Amygdala (tissue), 56 donors: ENCODE results near the gene PTPA.

Experiments
- DNase-seq, 56 donors: peaks; one replicate each; lab custom pipeline; 2025; lab: John Stamatoyannopoulos, UW

The PTPA gene

DNA sequence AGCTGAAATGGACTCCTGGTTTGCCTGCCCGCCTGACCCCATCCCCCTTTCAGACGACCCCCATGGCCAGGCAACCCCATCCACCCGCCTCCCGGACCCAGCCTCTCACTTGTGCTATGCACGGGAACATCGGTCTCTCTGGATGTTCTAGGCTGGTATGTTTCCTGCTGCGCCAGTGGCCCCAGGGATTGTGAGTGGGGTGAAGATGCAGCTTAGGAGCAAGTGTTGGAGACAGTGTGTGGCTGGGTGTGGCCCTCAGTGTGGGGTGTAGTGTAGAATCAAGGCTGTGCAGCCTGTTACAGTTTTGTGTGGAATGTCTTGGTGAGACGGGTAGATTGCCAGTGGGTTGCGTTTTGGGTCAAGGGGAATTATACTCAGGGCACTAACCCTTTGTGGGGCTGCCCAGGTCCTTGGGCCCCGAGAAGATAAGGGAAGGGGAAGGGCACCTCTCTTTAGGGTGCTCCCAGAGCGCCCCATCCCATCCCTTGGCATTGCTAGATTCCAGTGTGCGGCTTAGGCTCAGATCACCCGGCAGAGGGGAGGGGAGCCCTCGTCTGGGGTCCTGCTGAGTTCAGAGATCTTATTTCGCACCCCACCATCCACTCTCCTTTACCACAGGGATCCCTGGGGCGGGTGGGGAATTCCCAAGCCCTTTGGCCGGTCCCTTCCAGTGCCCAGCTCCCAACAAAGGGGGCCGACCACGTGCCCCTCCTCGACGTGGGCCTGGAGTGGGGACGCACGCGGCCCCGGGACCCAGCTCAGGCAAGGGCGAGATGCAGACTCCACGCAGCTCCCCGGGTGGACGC, 62.3 kb downstream of the PTPA start:
- no peak for DNase-seq

DNA sequence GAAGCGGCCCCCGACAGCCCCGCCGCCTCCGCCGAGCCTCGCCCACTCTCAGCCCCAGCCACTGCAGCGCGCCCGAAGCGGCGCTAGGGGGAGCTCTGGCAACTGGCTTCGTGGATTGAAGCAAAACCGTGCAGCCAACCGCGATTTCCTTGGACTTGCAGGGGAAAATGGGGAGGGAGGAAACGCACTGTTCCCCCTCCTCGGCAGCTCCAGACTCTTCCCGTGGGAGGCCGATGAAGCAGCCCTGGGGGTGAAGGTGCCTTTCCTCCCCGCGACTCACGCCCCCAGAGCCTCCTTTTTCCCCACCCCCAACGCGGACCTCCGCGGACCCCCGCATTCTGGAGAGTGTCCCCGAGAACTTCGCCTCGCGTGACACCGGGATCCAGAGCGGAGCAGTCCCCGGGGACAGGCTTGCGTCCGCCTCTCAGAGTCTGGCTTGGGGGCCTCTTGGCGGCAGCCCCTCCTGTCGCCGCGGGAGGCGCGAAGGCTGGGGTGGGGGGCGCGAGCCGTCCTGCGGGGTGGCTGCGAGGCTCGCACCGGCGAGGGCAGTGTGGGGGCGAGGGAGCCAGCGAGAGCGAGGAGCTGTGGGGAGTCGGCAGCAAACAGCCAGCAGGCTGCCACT, 63.0 kb downstream of the PTPA start:
- DNase-seq: peak in 55 of 56 donors; percentile 21 to 89 (median 73)

DNA sequence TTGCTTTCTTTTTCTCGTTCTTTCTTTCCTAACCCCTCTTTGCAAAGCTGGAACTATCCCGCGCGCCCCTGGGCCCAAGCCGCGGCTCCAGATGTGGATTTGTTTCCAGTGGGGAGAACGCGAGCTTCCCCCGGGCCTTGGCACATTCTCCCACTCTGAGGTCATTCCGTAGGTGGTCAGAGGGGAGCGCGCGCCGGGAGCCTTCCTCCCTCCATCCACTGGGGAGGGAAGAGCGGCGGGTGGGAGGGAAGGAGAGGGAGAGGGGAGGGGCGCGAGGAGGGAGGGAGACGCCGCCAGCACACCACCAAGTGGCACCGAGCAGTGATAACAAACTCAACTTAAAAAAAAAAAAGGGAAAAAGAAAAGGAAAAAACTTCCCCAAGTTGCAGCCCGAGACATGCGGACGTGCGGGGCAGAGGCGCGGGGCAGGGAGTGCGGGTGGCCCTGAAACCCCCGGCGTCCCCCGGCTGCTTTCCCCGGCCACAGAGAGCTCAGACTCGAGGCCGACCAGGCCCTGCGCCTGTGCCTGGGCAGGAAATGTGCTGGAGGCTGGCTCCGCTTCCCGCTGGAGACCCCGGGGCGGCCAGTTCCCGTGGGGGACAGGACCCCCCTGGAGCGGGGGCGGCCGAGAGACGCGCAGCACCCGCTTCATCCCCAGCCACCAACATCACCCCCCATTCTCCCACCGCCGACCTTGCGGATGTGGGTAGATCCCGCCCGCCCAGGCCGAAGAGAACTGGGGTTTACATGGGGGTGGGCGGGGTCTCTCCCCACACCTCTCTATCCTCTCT, 63.7 kb downstream of the PTPA start:
- peak in 46 of 56 donors; percentile 26 to 77 (median 53) for DNase-seq

DNA sequence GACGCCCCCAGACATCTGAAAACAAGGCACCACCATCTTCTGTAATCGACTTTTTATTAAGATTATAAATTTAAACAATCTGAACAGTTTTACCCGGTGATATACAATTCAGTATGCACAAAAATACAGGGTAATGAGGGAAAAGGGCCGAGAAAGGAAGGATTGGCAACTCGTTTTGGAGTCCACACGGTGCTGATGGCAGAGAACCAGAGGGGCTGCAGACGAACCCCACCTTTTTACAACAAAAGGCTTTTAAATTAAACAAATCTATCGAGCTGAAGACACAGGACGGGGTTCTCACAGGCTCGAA, 64.3 kb downstream of the PTPA start:
- no peak for DNase-seq

DNA sequence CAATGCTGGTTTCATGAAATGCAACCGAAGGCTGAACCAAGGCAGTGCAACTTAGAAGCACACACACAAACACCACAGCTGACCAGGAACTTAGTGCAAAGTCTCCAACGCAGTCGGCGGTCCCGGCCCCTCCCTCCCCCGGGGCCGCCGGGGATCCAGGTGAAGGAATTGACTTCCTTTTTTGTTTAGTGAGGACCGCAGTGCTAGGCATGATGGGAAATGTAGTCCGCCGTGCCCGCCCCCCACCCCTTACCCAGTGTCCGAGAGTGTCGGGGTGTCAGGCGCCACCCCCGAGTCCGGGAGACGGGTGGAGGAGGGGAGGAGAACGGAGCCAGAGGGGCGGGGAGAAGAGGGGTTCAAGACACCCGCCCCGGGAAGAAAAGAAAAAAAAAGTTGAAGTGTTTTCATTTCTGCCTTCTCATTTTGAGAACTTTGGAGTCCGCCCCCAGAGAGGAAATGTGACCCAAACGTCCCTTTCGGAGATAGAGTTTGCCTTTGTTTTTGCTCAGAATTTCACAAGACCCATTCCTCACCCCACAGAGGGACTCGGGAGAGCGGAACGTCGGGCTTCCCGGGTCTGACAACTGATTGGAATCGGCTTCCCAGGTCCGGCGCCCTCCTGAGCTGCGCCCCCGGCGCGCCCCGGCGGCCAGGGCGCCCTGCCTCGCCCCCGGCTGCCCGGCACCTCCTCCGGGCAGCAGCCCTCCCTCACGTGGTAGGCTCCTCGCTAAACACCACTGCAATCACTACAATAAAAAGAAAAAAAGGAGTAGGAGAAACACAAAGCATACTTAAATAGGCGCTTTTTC, 64.8 kb downstream of the PTPA start:
- DNase-seq: peak in 45 of 56 donors; percentile 22 to 76 (median 54)

DNA sequence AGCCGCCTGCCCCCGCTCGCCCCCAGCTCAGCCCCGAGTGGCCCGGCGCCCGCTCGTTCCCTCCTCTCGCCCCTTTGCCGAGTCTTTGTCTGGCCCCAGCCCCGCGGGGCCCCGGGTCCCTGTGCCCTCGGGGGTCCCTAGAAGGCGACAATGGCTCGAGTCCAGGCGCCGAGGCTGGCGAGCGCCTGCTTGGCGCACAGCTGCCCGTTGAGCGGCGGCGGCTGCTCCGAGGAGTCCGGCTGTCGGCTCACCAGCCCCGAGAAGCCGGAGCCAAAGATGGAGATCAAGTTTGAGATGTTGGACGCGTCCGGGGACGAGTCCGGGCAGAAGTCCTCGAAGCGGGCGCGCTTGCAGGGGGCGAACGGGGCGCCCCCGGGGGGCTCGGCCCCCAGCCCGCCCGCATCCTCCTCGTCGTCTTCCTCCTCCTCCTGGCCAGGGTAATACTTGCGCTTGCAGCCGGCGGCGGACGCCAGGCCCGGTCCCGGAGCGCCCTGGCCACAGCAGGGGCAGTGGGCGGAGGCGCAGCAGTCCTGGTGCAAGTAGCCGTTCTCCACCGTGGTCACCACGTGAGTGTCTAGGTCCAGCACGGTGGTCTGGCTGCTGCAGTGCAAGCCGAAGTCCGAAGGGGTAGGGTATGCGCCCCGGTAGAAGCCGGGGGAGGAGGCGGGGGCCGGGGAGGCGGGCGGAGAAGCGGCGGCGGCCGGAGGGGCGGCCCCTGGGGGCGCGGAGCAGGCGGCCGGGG, 65.7 kb downstream of the PTPA start:
- DNase-seq: peak in 13 of 56 donors; percentile 21 to 57 (median 39)

DNA sequence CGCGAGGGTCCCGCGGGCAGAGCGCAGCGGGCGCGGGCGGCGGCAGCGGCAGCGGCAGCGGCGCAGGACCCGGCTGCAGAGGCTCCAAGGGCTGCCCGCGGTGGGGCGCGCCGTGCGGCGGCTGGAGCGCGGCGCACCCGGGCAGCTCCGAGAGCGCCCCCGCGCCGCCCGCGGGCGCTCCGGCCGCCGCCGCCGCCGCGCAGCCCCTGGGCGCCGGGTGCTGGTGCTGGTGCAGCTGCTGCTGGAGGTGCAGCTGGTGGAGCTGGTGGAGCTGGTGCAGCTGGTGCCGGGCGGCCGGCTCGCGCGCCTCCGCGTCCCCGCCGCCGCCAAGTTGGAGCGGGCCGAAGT, 66.2 kb downstream of the PTPA start:
- DNase-seq: peak in 5 of 56 donors; percentile 44 to 63 (median 61)

DNA sequence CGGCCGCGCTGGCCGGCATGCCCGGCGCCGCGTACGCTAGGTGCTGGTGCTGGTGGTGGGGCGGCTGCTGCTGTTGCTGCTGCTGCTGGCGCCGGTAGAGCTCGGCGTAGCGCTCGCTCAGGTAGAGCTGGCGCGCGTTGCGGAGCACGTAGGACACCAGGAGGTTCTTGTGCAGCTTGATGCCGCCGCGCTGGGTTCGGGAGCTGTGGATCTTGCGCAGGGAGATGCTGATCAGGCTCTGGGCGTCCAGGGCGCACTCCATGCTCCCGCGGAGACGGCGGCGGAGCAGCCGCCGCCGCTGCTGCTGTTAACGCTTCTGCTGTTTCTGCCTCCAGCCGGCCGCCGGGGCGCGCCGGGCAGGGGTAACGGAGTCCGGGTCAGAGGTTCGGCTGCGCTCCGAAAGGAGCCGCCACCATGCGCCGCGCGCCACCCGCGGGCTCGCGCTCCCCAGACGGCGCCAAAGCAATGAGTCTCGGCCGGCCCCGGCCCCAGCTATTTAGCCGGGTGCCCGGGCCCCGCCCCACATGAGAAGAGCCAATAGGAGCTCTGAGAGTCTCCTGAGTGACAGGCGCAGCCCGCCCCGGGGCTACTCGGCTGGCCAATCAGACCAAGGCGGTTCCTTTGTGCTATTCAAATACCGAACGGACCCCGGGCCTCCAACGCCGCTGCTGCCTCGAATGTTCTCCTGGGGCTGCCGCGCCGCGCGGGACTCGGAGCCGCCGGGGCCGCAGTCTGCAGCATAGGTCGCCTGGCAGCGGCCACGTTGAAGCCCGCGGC, 66.8 kb downstream of the PTPA start, which contains the start of gene IER5L:
TSS of gene IER5L (minus strand) at position 471 of the 777 bp plus-strand sequence. CDS start at position 262, 209 bp downstream.
- peak in 55 of 56 donors; percentile 52 to 99 (median 93) for DNase-seq

DNA sequence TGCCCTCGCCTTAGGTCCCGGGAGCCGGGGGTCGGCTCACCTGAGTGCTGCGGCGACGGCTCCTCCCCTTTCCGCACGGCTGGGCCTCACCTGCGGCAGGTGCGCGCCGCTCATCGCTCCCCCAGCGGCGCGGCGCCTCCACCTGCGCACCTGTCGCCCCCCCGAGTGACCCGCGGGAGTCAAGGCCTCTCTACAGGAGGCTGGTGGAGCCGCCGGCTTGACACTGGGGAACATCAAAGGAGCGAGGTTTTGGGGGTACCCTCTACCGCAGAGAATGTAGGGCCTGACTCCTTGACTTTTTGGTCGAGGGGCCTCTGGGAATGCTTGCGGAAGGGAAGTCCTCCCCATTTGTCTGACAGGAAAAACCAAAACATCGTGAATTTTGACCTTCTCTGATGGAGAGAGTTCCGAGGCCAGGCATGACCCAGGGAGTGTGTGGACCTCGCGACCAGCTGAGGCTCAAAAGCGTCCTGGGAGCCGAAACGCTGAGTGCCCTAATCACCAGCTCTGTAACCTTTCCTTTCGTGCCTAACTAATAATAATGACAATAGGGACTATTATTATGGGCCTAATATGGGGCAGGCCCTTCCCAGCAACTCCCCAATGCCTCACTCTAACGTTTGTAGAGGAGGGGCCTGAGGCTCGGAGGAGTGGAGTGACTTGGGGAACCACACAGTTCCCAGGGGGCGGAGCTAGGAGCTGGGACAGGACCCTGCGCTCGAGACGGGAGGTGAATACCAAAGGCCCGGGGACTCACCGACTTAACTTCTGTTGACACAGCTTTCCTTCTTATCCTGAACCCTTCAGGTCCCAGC, 67.6 kb downstream of the PTPA start:
- no peak for DNase-seq

DNA sequence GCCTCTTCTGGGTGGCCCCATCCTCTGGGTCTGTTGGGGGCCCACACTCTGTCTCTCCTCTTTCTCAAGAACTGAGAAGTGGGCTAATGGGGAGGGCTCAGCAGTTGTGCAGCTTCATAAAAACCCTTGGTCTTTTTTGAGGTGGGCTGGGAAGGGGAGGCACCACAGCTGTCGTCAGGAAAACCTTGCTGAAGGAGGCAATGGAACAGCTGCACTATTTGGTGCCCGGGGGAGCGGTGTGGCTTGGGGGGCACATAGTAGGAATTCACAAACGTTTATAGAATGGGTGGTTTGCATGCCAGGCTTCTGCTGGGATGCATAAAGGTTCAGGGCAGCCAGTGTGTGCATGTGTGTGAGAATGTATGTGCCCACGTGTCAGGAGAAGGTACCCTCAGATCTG, 70.0 kb downstream of the PTPA start:
- DNase-seq: no peak

DNA sequence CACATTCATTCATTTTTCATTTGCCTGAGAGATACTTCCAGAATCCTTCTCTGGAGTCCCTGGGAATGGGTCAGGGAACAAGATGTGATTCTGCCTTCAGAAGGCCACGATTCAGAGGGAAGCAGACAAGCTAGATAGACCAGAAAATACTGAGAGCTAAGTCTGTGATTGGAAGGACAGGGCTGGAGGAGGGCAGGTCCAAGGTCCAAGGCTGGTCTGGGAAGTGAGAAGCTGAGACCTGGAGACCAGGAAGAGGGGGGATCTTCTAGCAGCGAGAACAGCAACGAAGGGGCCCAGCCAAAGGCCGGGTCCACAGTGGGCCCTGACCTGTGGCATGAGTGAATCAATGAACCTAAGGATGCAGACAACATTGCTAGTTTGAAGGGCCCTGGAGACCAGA, 70.9 kb downstream of the PTPA start:
- no peak for DNase-seq

DNA sequence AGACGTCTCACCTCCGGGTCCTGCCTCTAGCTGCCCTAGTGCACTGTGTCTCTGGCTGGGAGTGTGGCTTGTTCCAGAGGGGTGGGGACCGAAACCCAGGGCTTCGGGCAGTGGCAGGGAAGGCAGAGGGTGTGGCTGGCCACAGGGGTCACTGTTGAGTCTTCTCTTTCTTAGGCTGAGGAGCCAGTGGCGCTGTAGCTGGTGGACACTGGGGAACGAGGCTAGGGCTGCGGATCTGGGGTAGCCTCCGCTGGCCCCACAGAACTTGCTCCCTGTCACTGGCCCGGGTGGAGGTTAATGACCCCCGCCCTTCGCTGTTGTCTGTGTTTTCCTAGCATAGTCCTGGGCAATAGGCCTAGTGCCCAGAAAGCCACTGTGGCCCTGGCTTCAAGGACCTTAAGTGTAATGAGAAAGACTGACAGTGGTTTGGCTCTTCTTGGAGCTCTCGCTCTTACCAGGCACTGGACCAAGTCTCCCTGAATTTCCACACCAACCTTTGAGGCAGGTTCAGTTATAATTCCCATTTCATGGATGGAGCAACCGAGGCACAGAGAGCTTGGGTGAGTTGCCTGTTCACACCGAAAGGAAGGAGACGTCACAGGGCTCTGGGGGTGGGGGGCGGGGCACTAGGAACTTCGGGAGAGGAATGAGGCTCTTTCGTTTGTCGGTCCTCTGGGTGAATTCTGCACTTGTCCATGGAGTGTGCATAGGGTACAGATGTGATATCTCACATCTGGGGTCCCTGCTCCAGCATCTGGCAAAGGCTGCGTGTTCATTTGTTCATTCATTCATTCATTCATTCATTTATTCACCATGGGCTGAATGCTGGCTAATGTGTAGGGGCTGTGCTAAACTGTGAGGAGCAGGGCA, 71.6 kb downstream of the PTPA start:
- peak in 1 of 56 donors; percentile 12 for DNase-seq

DNA sequence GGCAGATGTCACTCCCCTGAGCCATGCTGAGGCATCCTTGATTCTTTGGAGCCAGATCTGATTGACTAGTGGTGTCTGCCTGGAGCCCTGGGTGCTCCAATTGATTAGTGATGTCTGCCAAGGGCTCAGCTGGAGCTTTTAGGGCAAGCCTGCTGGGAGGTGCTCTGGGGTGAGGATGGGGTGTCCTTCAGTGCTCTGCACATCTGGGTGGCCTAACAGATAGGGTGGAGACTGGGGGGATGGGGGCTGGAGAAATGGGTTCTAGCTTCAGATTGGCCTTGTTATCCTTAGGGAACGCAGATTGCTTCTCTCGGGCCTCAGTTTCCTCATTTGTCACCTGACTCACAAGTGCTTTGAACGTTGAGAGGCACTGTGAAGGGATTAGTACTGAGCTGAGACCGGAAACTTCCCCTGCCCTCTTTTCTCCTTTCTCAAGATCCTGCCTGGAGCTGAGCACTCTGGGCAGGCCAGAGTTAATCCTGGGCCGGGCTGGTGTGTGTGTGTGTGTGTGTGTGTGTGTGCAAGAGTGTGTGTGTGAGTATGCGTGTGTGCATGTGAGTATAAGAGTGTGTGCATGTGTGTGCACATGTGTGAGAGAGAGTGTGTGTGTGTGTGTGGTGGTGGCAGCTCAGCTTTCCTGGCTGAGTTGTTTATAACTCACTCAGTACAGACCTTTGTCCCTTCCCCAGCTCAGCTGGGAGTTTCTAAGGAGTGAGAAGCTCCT, 72.4 kb downstream of the PTPA start:
- no peak for DNase-seq

DNA sequence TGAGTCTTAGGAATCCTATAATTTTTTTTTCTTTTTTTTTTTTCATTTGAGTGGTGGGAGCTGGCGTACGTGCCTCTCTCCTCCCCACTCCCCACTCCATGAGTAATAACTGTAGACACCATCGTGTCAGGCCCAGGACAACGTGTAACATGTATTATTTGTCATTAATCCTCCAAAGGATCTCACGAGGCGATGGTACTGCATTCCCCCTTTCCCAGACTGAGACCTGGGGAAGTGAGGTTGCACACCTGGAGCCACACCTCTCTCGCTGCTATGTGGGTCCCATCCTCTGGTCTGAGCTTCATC, 73.0 kb downstream of the PTPA start:
- DNase-seq: no peak

DNA sequence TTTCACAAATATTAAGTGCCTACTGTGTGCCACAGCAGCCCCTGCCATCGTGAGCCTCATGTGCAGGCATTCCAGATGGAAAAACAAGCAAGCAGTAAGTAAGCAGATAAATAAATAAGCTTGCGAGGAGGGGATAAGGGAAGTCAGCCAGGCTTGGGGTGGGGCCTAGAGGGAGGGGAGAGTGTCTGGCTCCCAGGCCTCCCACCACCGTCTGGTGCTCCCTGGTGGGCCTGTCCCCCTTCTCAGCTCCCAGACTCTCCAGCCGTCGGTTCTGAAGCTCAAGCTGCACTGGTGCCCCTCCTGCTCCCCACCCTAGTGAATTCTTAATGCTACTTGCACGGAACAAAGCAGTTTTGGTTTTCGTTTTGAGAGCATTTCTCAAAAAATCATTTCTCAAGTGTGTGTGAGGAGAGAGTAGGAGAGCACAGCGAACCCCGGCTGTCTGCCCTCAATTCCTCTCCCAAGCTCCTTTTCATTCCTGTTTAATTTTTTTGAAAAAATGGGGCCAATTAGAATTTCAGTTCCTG, 73.4 kb downstream of the PTPA start:
- DNase-seq: no peak

DNA sequence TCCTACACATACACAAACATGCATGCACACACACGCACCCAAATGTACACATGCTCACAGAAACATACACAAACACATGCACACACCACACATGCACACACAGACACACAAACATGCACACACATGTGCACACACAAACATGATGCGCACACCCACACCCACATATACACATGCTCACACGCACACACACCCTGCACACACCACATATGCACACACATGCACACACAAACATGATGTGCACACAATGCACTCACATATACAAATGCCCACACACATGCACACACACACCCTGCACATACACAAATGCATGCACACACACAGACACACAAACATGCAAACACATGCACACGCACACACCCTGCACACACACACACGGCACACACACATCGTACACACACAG, 74.2 kb downstream of the PTPA start:
- DNase-seq: no peak
